Measurements from ENCODE around the gene PRRT4.
A peak's percentile ranks its signal among the peaks of the same experiment; 100 is the strongest.

Gene PRRT4

GRCh38 chr7:128370491-128370890 is 9.0 kb upstream of the PRRT4 start:
- DNase-seq = no peak

- no peak for DNase-seq
Observed at GRCh38 chr7:128366986-128367385, 5.5 kb upstream of the PRRT4 start.

- DNase-seq = no peak
Observed at GRCh38 chr7:128366300-128366699, 4.8 kb upstream of the PRRT4 start.

GRCh38 chr7:128365432-128365831 is 3.9 kb upstream of the PRRT4 start:
- DNase-seq = no peak

- no peak for DNase-seq
Observed at GRCh38 chr7:128364166-128364870, 2.8 kb upstream of the PRRT4 start.

- no peak for DNase-seq
Observed at GRCh38 chr7:128363261-128363721, 1.8 kb upstream of the PRRT4 start.

GRCh38 chr7:128362670-128363069 is 1.2 kb upstream of the PRRT4 start:
- no peak for DNase-seq

- no peak for DNase-seq
Observed at GRCh38 chr7:128360359-128360678, 1.2 kb downstream of the PRRT4 start.

GRCh38 chr7:128359939-128360338 is 1.6 kb downstream of the PRRT4 start:
- DNase-seq = no peak

GRCh38 chr7:128359336-128359735 is 2.2 kb downstream of the PRRT4 start:
- DNase-seq = no peak

- no peak for DNase-seq
Observed at GRCh38 chr7:128358233-128358632, 3.3 kb downstream of the PRRT4 start.

- no peak for DNase-seq
Observed at GRCh38 chr7:128357217-128357613, 4.3 kb downstream of the PRRT4 start.

- DNase-seq = no peak
Observed at GRCh38 chr7:128356546-128357216, 4.8 kb downstream of the PRRT4 start.

- DNase-seq = no peak
Observed at GRCh38 chr7:128353610-128354009, 7.9 kb downstream of the PRRT4 start.

GRCh38 chr7:128353189-128353588 is 8.3 kb downstream of the PRRT4 start:
- DNase-seq = no peak

- no peak for DNase-seq
Observed at GRCh38 chr7:128352636-128353035, 8.9 kb downstream of the PRRT4 start.

- DNase-seq = peak; percentile 34 to 49
Observed at GRCh38 chr7:128352153-128352537, 9.3 kb downstream of the PRRT4 start.

- DNase-seq = peak in 1 of 2 donors; percentile 14
Observed at GRCh38 chr7:128351296-128352152, 10.0 kb downstream of the PRRT4 start.

GRCh38 chr7:128350708-128351295 is 10.7 kb downstream of the PRRT4 start:
- no peak for DNase-seq

- no peak for DNase-seq
Observed at GRCh38 chr7:128349466-128349825, 12.0 kb downstream of the PRRT4 start.

GRCh38 chr7:128347647-128348097 is 13.8 kb downstream of the PRRT4 start:
- DNase-seq = peak; percentile 58 to 66

- no peak for DNase-seq
Observed at GRCh38 chr7:128344431-128344774, 17.1 kb downstream of the PRRT4 start.

All from stimulated activated CD4-positive, alpha-beta T cell treated with anti-CD3 and anti-CD28 coated beads, Interleukin-2, amount 100 ng/mL, for 24 hours (primary cell).